IPS DF 6.9 (cell line): ENCODE results near the gene ANKEF1.
"Not testable (repeated sequence)": the region's sequence is repeated elsewhere in the genome, so short reads cannot be mapped to it uniquely, and the experiment has no call there.

Source experiments
- DNase-seq: peaks from one replicate; pipeline ENCODE4 v3.0.0-alpha.2; 2013; ENCODE audit warnings: low read depth, low spot score
- H3K27ac ChIP-seq: one replicate; pipeline ENCODE4 v1.5.1; 2013; ENCODE audit warnings: low read length, control low read depth
- H3K27me3 ChIP-seq: 2 replicates; pipeline ENCODE4 v1.6.1; 2013; ENCODE audit warnings: mild to moderate bottlenecking, low read length; ENCODE audit not compliant: control insufficient read depth, insufficient read depth
- H3K36me3 ChIP-seq: 2 replicates; pipeline ENCODE4 v1.6.1; 2013; ENCODE audit warnings: low read length; ENCODE audit not compliant: control insufficient read depth, insufficient read depth
- H3K4me1 ChIP-seq: 2 replicates; pipeline ENCODE4 v1.6.1; 2013; ENCODE audit warnings: low read length; ENCODE audit not compliant: control insufficient read depth, insufficient read depth
- H3K4me3 ChIP-seq: 2 replicates; pipeline ENCODE4 v1.5.1; 2013; ENCODE audit warnings: mild to moderate bottlenecking, low read length
- H3K9me3 ChIP-seq: 2 replicates; pipeline ENCODE4 v1.6.1; 2013; ENCODE audit warnings: low read length, inconsistent platforms; ENCODE audit not compliant: control insufficient read depth, insufficient read depth
- WGBS: extraction: QIAGEN DNeasy Blood & Tissue Kit; methylation state at CpG from one replicate; pipeline ENCODE4 v1.1.7; 2013; ENCODE audit warnings: mixed read lengths, missing lambda C conversion rate; ENCODE audit not compliant: insufficient read length, insufficient coverage; 5-methylcytosine and 5-hydroxymethylcytosine counted together

The ANKEF1 gene

DNA sequence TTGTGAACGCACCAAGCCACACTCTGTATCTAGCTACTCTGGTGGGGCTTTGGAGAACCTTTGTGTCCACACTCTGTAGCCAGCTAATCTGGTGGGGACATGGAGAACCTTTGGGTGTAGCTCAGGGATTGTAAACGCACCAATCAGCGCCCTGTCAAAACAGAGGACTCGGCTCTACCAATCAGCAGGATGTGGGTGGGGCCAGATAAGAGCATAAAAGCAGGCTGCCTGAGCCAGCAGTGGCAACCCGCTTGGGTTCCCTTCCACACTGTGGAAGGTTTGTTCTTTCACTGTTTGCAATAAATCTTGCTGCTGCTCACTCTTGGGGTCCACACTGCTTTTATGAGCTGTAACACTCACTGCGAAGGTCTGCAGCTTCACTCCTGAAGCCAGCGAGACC lies 2.5 kb upstream of the ANKEF1 start:
- H3K36me3 ChIP-seq, H3K9me3 ChIP-seq, H3K27ac ChIP-seq, H3K4me3 ChIP-seq, H3K27me3 ChIP-seq, H3K4me1 ChIP-seq, DNase-seq: not testable (repeated sequence)
- whole genome bisulfite sequencing: no CpG with 5 or more reads among the region's 7 CpGs

DNA sequence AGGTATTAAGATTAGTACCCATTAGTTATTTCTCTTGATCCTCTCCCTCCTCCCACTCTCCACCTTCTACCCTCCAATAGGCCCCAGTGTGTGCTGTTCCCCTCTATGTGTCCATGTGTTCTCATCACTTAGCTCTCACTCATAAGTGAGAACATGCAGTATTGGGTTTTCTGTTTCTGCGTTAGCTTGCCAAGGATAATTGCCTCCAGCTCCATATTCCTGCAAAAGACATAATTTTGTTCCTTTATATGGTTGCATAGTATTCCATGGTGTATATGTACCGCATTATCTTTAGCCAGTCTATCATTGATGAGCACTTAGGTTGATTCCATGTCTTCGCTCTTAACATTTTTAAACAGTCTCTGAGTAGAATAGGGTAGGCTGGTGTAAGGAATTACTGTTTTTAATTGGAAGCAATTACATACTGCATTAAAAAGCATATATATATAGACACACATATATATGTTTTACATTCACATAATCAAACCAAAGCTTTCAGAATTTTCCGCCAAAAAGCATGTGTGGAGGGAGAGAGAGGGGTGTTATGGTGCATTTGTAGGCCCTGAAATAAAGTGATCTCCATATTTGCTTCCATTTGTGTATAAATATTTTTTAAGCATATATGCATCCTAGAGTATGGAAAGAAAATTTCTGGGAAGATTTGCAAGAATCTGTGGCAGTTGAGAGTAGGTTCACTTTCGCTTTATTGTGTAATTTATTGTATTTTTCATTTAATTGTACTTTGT lies 709 bp upstream of the ANKEF1 start:
- Histone ChIP-seq H3K27me3 (no peaks in the 10 kb centered on the region), H3K4me3 (no peak overlapping the region), H3K27ac (no peak overlapping the region), H3K4me1 (no peaks in the 10 kb centered on the region), H3K9me3 (no peaks in the 10 kb centered on the region), H3K36me3 (no peaks in the 10 kb centered on the region)
- DNase-seq: no peak
- no CpG with 5 or more reads among the region's 5 CpGs for WGBS

DNA sequence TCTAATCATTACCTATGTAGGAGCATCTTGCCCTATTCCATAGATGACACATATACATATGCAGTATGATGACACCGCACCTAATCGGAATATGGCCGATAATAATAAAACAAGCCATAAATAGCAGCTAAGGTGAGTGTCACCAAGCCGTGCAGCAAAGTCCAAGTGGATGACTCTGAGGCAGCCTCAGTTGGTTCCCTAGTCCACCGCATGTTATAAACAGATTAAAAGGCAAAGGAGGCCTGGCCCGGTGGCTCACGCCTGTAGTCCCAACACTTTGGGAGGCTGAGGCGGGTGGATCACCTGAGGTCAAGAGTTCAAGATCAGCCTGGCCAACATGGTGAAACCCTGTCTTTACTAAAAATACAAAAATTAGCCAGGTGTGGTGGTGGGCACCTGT lies 1.5 kb downstream of the ANKEF1 start:
- not testable (repeated sequence) for H3K4me3 ChIP-seq, H3K27ac ChIP-seq, H3K9me3 ChIP-seq, DNase-seq, H3K27me3 ChIP-seq, H3K36me3 ChIP-seq, H3K4me1 ChIP-seq
- WGBS: no CpG with 5 or more reads among the region's 8 CpGs

DNA sequence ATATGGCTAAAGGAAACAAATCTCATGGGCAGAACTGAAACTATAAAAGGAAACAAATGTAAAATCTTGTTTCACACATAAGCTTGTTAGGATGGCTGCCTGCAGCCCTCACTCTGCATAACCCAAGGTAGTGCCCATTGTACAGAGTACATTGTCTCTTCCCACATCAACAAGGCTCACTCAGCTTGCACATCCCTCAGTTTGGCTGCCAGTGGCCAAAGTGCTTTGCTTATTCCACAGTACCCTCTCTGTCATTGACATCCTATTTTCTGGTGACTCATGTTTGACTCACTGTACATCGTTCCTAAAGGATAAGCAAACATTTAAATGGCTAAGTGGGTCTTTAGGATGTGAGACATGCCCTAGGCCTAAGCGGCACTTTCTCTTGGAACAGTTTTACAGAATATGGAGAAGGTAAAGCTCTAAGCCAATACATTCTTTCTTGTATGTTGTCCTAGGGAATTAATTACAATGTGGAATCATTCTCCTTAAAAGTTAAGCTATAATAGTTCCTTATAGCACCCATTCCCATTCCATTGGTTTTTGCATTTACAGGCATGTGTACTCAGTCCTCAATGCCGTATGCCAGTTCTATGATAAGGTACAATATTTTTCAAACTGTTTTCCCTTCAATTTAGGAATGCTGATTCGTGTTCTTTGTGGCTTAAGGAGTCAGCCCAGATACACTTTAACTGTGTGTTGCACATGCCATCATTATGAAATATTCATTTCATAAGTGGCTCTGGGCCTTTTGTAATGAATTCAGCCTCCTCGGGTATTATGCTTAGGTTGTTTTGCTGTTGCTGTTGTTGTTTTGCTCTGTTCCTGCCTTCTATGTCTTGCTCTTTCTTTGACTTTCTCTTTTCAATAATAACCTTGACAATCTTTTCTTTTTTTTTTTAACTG lies 5.5 kb downstream of the ANKEF1 start:
- Histone ChIP-seq H3K4me1 (no peaks in the 10 kb centered on the region), H3K27ac (no peak overlapping the region), H3K27me3 (no peaks in the 10 kb centered on the region), H3K4me3 (no peak overlapping the region), H3K36me3 (no peaks in the 10 kb centered on the region), H3K9me3 (no peaks in the 10 kb centered on the region)
- DNase-seq: no peak
- no CpG with 5 or more reads among the region's 5 CpGs for WGBS

DNA sequence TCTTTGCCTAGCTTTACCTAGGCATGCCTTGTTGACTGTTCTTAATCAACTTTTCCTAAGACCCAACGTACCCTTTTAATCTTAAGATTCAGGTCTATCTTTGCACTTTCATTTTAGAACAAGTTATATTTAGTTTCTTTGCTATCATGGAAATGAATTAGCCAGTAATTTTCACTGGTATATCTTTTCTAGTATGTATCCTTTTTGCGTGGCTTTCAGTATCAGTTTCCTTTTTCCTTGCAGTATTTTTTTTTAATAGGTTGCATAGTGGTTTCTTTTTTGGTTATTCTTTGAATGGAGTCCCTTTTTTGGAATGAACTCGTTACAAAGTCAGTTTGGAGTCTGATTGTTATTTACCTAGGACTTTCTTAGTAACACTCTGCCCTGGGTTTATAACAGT lies 7.3 kb downstream of the ANKEF1 start:
- Histone ChIP-seq H3K36me3 (no peaks in the 10 kb centered on the region), H3K4me3 (no peak overlapping the region), H3K27me3 (no peaks in the 10 kb centered on the region), H3K9me3 (no peaks in the 10 kb centered on the region), H3K4me1 (no peaks in the 10 kb centered on the region), H3K27ac (no peak overlapping the region)
- no peak for DNase-seq
- WGBS: no CpG with 5 or more reads among the region's 3 CpGs

DNA sequence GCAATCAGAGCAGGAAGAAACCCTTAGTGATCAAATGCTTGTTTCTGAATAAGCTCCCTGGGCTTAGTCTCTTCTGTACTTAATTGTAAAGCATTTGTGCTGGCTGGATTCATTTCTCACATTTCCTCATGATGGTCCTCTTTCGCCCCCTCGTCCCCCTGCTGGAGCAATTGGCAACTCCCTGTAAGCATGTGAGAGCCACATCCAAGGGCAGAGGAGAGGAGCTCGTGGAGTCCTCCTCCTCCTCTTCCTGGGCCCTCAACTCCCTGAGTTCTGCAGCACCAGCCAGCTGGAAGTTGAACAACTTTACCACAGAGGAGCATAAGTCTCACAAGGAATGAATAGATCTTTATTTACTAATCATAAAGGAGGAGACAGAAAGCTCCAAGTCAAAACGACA lies 12.6 kb downstream of the ANKEF1 start:
- peak; percentile 22 for DNase-seq

DNA sequence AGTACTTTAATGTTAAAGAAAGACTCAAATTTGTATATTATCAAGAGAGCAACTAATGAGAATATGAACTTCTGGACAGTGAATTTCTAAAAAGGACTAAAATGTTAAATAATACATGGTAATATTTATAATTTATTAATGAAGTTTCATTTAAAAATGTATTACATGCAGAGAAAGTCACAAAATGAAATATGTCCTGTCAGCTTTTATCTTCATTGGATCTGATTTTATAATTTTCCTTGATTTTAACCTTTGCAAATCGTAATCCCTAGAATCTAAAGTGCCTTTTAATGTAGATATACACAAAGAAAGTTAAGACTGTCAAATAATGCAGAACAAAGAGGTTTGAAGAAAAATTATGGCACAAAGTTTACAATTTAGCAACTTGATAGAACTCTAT lies 16.4 kb downstream of the ANKEF1 start:
- Histone ChIP-seq H3K27ac (no peak overlapping the region), H3K9me3 (no peaks in the 10 kb centered on the region), H3K36me3 (no peaks in the 10 kb centered on the region), H3K4me1 (no peaks in the 10 kb centered on the region), H3K4me3 (no peak overlapping the region), H3K27me3 (no peaks in the 10 kb centered on the region)
- WGBS: no CpG with 5 or more reads among the region's 1 CpG
- no peak for DNase-seq

More for the DNA sequence above, 12.6 kb downstream of the ANKEF1 start:
- Histone ChIP-seq H3K9me3 (no peaks in the 10 kb centered on the region), H3K4me3 (no peak overlapping the region), H3K27me3 (no peaks in the 10 kb centered on the region), H3K36me3 (no peaks in the 10 kb centered on the region), H3K4me1 (no peaks in the 10 kb centered on the region), H3K27ac (no peak overlapping the region)
- WGBS: no CpG with 5 or more reads among the region's 4 CpGs

DNA sequence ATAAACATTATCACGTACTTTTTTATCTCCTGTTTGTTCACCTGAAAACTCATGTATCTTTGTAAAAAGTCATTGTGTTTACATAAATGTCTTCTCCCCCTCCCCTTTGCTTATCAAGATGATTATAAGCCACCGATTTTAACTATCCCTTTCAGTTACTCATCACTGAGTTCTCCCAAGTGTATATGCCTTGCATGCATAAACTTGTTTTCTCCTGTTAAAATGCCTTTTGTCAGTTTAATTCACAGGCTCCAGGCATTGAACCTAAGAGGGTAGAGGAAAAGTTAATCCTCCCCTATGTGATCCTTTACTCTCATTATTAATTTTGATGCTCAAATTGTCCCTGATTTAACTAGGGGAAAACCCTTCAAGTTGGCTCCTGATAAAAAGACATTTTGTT lies 24.2 kb downstream of the ANKEF1 start:
- no CpG with 5 or more reads among the region's 2 CpGs for WGBS
- Histone ChIP-seq H3K27me3 (no peaks in the 10 kb centered on the region), H3K36me3 (no peaks in the 10 kb centered on the region), H3K4me1 (no peaks in the 10 kb centered on the region), H3K27ac (no peak overlapping the region), H3K9me3 (no peaks in the 10 kb centered on the region), H3K4me3 (no peak overlapping the region)
- no peak for DNase-seq

DNA sequence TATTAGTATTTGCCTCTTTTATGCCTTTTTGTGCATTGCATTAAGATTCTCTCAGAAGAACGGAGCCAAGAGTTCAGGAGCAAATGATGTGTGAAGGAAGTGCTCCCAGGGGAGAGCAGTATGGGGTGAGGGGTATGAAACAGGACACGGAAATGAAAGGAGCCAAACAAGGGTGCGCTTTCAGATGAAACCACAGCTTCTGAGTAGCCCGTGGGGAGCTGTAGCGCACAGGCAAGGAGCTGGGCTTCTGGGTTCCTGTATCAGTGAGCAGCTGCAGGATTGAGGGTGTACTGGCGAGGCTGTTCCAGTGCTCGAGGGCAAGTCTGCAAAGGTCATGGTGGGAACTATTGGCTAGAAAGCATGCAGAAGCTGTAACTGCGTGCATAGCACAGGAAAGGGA lies 25.4 kb downstream of the ANKEF1 start:
- no peaks in the 10 kb centered on the region for H3K4me1 ChIP-seq
- H3K4me3 ChIP-seq: no peak overlapping the region
- DNase-seq: no peak
- H3K27ac ChIP-seq: no peak overlapping the region
- WGBS: no CpG with 5 or more reads among the region's 8 CpGs
- H3K9me3 ChIP-seq: no peaks in the 10 kb centered on the region
- H3K27me3 ChIP-seq: no peaks in the 10 kb centered on the region
- no peaks in the 10 kb centered on the region for H3K36me3 ChIP-seq

DNA sequence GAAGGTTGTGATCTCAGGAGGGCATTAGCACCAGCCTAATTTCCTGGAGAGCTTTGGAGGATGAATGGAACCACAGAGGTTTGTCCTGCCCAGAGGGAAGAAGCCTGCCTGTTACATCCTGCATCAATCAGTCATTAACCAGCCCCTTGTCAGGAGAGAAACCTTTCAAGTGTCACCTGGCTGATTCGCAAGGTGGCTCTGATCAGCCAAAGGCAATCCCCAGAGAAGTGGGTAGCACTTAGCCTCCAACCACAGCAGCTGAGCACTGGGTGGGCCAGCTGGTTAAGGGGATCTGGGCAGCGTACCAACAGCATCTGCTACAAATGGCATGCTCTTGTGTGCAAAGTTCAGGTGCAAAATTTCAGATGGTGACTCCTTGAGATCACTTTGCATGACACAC lies 26.9 kb downstream of the ANKEF1 start:
- Histone ChIP-seq H3K36me3 (no peaks in the 10 kb centered on the region), H3K27me3 (no peaks in the 10 kb centered on the region), H3K27ac (no peak overlapping the region), H3K9me3 (no peaks in the 10 kb centered on the region), H3K4me1 (no peaks in the 10 kb centered on the region), H3K4me3 (no peak overlapping the region)
- no CpG with 5 or more reads among the region's 2 CpGs for WGBS
- no peak for DNase-seq
